CD4-positive, alpha-beta T cell treated with Interleukin-2 at 100 ng/mL for 4 hours (primary cell): ENCODE results near the gene ANKH.
"Not testable (repeated sequence)": the region's sequence is repeated elsewhere in the genome, so short reads cannot be mapped to it uniquely, and the experiment has no call there.

Experiments
- DNase-seq: peaks from one replicate; pipeline ENCODE4 v3.0.0-alpha.2; 2020; ENCODE audit warnings: low spot score

ANKH gene

DNA sequence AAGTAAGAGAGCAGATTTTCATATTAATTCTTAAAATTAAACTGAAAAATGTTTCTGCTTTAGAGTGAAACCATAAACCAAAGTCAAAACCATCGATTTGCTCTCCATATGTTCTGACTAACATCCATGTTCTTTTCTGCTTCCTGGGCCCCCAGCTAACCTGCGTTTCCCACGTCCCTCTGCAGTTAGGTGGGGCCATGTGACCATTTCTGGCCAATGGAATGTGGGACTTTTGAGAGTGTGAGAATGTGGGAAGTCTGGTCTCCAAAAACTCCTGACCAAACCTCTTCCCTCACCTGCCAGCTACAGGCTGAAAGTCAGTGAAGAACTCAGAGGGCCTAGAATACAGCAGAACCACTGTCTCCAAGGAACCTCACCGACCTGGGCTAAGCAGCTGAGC, 44.9 kb downstream of the ANKH start:
- DNase-seq, result no peak

DNA sequence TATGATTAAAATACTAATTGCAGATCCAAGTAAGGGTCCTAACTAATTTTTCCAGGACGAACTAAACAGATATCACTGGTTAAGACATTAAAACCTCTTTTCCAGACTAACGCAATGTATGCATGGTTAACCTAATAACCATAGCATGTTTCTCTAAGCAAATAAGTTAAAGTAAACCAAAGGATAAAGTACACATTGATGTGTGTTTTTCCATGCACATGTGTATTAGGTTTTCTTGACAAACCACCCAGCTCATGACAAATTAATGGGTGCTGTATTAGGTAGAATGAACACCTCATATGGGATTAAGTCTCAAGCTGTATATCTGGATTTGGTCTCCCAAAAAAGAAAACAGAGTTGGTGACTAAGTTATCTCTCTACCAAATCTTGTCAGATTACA, 45.6 kb downstream of the ANKH start:
- DNase-seq, result no peak

DNA sequence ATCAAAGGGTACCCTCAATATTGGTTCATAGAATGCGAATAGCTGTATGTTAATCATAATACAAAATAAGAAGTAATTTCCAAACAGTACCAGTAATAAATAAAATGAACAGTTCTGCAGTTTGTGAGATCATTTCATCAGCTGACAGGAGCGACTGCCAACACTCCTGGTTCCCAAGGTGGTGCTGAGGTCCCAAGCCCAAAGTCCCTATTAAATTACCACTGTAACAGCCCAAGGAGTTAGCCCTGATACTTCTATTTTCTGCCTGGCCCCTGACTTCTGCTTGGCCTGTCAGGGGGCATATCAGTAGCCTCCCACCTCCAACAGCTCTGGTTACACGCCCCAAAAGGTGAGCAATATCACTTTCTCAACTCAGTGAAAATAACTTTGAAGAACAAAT, 47.1 kb downstream of the ANKH start:
- DNase-seq, result no peak

DNA sequence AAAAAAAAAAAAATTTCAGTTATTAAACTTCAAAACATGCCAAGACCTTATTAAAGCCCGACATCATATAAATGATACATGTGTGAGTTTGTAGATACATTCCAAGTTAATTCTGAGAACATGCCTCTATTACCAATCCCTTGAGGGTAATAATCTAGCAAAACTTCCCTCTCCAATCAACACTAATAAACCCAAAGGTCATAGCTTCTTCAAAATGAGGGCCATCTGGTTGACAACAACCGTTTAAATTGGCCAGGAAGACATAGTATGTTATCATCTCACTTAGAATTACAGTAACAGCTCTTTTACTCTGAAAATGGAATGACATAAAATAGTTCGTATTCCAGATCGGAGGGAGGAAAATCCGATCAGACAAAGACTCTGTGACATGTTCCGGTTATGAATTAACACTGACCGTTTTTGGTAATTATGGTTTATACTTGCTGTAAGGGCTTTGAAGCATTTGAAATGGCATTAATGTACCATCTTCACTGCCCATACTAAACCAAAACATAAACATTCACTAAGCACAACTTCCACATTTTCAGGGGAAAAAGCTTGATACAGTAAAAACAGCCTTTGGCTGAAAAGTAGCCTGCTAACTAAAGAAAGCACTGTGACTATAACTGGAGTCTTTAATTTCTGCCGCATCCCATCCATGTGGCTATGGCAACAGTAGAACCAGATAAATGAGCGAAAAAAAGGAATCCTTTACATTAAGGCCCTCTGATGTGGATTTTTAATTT, 50.3 kb downstream of the ANKH start:
- DNase-seq, result no peak

DNA sequence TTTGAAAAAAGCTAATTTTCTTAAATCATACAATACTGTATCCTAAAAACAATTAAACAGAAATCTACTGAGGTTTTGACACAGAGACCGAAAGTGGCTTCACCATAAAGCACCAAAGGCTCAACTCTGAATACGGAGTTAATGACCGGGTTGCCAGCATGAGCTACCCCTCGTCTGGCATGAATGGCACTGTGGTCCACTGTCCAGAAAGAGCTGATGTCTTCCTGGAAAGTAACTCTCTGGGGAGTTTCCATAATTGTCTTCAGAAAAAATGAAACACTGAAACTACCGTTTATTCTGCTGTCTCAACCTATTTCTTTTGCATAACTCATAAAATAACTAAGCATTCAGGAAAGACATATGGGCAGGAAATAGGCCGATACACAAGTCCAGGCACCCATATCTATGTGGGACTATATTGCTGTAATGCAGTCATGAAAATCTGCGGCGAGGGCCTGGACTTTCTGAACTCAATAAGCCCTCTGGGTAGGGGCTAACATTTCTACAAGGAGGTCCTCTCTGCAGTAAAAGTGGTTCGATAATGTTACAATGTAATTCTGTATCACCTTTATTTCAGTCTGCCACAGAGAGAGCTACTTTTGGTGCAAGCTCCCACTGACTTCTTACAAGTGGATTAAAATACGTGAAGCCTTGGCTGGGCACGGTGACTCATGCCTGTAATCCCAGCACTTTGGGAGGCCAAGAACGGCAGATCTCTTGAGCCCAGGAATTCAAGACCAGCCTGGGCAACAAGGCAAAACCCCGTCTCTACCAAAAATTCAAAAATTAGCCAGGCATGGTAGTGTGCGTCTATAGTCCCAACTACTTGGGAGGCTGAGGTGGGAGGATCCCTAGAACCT, 52.4 kb downstream of the ANKH start:
- no peak for DNase-seq

DNA sequence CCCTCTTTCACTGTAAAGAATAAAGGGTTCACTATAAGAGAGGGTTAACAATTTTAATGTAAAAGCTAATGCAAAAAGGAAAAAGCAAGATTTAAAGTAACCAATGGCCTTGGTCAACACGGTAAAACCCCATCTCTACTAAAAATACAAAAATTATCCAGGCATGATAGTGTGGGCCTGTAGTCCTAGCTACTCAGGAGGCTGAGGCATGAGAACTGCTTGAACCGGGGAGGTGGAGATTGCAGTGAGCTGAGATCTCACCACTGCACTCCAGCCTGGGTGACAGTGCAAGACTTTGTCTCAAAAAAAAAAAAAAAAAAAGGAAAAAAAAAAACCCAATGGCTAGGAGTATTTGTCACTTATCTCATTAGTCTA, 53.8 kb downstream of the ANKH start:
- not testable (repeated sequence) for DNase-seq

DNA sequence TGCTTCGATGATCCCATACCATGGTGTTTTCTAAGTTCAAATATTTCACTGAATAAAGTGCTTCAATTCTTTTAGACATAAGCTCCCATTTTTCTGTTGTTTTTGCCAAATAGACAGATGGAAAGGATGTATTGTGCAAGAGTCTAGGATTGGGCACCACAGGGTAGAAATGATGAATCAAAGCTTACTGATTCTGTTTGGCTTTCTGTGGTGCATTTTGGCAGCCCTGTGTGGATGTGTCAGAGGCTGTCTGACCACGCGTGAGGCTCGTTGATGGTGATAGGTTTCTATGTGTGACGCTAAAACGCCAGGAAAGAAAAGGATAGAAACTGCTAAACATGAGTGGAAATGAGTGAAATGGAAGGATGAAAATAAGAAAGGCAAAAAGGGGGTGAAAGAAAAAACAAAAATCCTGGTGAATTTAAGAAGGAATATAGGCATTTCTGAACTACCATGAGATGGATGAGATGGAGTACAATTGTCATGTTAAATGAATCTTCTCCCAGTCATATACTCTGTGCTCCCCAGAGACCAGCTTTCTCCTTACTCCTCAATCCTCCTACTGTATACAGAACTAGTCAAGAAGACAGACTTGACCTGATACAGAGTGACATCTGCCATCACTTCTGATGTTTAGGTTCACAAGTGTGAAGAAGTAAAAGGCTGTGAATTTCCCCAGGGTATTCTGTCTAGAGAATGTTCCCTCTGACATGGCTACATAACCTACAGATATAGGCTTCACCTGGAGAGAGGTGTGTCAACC, 54.4 kb downstream of the ANKH start:
- no peak for DNase-seq

DNA sequence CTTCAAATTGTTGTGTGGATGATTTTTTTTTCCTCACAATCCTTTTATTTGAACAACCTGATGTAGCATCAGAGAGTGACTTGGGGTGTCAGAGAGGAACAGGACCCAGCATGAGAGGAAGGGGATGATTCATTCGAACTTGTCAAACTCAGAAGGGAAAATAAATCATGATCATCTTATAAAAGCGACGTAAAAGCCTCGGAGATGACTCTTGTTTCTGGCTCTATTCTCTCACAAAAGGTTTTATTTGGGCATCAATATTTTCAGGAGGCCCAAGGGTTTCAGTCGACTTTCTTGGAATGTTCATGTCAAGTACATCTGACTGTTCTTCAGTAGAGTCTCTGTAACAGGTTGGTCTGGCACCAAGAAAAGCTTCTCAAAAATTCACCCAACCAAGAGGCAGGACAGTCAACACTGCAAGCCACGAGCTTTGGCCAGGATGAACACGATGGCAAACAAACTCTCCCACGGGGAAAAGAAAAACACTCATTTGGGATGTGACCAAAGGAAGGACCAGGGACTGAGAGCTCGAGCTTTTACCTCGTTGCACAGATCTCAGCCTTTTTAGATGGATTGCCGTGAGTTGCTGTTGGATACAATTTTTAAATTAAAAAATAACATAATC, 55.1 kb downstream of the ANKH start:
- DNase-seq, result no peak

DNA sequence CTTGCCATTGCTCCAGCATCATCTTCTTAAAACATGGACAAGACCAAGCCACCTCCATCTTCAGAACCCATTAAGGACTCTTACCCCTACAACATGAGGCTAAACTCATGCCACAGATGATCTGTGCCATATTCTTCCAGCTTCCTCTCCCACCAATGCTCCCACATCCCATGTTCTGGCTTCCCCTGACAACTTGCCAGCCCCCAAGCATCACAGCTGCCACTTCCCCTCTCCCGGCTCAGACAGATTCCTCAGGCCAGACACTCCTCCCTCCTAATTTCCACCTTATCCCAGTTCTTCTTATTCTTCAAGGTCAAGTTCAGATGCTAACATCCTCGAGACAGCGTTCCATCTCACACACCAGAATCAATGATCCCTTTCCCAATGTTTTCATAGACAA, 57.8 kb downstream of the ANKH start:
- no peak for DNase-seq

DNA sequence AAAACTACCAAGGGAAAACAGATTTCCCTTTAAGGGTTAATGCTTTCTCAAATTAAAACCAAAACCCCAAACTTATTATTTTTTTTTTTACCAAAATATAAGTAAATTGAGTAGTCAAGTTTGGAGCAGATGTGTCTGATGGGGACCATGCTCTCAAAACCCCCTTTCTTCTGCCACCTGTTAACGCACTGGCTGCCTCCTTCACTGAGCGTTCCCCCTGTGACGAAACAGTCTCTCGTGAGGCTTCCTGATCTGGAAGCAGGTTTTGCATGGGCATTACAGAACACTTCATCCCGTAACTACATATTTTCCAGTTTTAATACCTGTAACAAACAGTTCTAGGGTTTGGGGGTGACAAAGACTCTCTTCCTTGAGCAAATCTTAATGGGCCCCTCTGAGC, 59.4 kb downstream of the ANKH start:
- no peak for DNase-seq

DNA sequence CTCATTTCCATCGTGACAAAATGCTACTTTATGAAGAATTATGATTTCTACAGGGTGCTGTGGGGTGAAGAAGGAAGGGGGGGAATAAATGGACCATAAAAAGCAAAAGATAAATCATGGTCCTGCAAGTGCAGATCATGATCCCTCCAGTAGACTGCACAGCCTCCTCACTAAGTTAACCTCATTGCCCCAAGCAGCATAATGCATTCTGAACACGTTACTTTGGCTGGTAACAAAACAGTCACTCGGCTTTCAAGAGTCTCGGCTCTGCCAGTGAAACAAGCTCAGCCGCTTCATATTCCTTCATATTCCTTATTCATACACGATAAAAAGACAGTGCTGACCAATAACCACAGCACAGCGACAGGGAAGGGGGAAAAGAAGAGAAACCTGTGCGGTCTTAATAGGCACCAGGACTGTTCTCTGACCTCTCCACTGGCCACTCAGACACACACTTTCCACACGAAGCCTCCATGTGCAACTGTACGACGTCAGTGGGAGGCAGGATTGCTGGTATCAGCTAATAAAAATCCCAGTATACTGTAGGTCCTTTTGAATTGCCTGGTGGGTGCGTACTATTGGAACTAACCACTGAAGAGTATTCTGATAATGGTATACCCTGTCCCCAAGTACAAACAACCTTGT, 60.5 kb downstream of the ANKH start:
- DNase-seq, result no peak

DNA sequence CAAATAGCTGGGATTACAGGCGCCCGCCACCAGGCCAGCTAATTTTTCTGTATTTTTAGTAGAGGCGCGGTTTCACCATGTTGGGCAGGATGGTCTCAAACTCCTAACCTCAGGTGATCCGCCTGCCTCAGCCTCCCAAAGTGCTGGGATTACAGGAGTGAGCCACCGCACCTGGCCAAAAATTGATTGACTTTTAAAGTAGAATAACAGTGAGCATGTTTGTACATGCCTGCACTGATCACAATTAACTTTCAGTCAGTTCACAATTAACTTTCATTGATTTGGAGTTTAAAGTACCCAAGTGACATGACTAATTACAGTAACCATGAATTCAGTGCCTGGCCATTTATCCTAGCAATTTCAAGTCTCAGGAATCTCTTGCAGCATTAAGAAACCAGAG, 61.3 kb downstream of the ANKH start:
- no peak for DNase-seq

DNA sequence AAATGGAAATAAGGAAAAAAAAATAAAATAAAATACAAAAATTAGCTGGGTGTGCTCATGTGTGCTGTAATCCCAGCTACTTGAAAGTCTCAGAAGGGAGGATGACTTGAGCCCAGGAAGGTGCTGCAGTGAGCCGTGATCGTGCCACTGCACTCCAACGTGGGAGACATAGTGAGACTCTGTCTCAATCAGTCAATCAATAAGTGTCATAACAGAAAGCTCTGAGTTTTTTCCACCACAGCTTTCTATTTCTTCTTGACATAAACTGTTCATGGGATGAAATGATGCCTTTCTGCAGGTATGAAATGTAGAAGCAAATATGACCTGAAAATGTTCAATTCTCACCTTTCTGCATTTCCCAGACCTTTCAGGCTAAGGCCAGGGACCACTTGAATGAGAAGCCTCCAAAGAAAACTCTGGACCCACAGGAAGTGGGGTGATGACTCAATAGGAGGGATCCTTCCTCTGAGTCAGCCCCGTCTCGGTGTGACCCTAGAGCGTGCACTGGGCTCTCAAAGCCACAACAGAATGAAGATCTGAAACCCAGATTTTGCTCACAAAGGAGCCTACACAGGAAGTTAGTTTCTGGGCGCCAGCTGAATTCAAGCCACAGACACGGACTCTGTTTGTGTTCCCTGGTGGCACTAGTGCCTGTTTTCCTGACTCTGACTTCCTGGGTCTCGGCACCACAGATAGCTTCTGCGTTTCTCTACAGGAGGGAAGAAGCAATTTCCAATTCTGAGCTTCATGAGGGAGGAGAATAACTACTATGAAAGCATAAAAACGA, 62.0 kb downstream of the ANKH start:
- DNase-seq, result peak; percentile 84

DNA sequence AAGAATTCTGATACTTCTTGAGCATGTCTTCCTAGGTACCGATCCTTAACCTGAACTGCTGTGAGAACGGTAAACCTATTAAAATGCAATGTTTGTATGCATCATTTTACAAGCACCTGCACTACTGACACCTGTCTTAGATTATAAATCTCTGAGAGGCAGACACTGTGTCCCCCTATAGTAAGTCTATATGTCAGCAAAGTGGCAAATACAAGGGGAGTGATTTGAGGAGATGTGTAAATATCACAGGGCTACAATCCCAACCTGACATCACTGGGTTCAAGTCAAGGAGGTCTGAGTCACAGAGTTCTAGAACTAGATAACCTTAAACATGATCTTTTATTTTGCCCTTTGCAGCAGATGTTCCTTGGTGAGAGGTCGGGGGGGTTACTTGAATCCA, 64.1 kb downstream of the ANKH start:
- no peak for DNase-seq

DNA sequence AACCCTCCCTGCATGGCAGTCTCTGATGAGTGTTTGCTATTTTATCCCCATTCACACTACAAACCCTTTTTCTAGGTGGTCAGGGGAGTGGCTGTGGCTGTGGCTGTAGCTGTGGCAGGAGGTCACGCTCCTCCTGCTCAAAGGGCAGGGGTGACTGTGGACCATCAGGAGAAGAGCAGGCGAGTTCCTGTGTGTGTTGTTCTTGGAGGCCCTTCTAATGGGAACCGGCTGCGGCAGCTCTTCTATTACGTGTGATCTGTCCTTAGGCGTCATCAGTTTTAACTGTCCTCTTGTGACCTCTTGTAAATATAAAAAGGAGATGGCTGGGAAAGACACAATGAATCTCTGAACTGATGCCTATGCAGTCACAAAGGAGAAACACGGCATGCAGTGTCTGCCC, 65.1 kb downstream of the ANKH start:
- DNase-seq, result no peak

DNA sequence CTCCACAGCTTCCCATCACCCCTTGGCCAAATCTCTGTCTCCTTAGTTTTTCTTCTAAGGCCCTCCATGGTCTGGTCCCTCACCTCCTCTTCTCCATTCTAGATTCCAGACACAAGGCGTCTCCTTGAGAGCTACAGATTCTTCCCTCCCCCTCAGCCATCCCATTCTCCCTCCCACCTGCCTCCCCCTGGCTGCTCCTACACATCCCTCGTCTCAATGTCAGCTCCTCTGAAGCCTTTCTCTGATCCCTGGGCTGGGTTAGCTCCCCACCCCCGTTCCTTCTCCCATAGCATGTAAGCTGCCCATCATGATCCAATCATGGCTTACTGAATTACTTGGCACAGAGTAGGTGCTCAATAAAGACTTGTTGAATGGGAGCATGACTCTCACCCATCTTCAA, 69.0 kb downstream of the ANKH start:
- DNase-seq, result no peak

DNA sequence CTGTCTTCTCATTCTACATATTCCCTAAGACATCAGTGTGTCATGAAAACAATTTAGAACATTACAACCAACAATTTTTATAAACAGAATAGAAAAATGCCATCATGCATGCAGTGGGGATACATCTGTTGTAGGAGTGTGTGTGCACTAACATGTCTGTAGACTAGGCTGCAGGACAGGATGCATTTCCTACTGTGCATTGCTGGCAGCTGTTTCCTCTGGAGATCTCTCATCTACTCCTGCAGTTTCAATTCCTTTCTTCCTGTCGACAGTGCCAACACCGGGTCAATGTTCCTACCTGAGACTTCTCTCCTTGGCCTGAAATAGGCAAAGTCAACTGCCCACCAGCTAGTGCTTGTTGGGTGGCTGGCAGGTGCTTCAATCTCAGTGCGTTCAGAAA, 69.8 kb downstream of the ANKH start:
- DNase-seq, result no peak

DNA sequence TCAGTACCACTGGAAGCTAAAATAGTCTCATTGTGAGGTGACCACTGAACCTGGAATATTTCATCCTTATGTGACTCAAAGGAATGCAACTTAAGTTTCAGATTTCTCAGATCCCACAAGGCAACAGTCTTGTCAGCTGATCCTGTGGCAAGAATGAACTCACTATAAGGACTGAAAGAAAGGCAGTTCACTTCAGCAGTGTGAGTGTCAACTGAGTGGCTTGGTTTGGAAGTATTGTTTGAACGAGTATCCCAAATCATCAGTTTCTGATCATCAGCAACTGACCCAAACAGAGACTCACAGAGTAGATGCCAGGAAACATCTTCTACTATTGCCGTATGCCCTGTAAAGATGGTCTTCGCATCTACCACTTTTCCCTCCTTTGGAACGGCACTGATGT, 74.2 kb downstream of the ANKH start:
- not testable (repeated sequence) for DNase-seq

DNA sequence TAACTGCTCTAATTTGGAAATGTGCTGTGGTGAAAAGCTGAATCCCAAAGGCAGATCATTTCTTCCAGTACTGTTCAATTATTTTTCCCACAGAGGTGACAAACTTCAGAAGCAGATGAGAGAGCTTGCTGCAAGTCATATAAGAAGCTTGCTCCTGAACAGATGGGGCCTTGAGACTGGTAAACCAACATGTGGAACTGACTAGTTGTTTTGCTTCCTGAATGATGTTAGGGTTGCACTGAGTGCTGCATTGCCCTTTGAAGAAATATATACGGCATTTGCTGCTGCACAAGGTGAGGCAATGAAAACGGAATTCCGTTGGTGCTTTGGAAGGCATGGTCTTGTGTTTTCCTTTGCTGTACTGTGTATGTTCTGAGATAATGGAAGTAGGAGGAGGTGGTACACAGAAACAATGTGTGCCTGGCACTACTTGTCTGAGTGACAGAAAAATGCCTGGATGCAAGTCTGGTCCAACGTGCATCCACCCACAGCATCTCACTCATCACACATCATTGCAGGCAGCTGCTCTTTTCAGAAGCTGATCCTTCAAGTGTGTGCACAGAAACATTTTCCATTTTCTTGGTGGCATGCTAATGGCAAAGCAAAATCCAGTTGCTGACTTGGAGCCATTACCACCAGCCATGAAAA, 76.9 kb downstream of the ANKH start:
- no peak for DNase-seq

DNA sequence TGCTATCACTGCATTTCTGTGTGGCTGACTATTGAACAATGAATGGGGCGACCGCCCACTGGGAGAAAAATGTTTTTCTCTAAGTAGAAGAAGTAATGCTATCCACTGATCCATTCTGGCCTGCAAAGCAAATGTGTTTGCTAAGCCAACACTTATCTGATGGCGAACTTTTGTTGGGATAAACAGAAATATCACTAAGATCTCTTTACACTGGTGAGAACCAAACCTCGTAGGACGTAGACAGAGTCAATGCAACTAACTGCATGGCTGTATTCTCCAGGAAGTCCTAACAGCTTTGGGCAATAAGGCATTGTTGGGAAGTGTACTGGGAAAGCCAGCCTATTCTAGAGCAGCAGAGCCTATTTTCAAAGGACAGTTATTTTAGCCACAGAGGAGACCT, 77.7 kb downstream of the ANKH start:
- DNase-seq, result no peak

DNA sequence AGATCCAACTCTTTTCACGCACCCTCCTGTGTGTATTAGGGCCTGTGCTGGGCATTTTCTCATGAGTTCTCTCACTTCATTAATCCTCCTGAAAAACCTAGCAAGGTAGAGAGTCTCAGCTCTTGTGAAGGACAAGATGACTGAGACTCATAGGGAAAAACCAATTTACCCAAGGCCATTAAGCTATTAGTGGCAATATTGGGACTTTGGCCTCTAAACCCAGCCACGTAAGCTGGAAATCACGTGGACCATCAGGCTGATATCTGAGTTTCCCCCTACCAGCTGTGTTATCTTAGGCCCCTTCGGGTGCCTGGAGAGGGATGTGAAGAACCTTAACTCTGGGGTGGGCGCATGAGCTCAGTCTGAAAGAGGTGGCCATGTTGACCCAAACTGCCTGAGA, 80.7 kb downstream of the ANKH start:
- no peak for DNase-seq
